Endodermal cell (in vitro differentiated cells): ENCODE measurements around the gene IL9. TPM values are rescaled to one million over a fixed set of nuclear protein-coding genes. Genes with fewer than 3 reads are reported as not detected.

Source experiments
- DNase-seq: peaks from one replicate; pipeline ENCODE4 v3.0.0-alpha.2; 2017
- H3K27ac ChIP-seq: 2 replicates; pipeline ENCODE4 v1.5.1; 2013; ENCODE audit warnings: mild to moderate bottlenecking, low read depth, low read length, moderate library complexity
- H3K27me3 ChIP-seq: 2 replicates; pipeline ENCODE4 v1.6.1; 2013; ENCODE audit warnings: mild to moderate bottlenecking, low read length, moderate library complexity; ENCODE audit not compliant: insufficient read depth, control insufficient read depth, poor library complexity, severe bottlenecking
- H3K36me3 ChIP-seq: 2 replicates; pipeline ENCODE4 v1.7.0; 2013; ENCODE audit warnings: mild to moderate bottlenecking, low read length, moderate library complexity; ENCODE audit not compliant: control insufficient read depth, insufficient read depth
- H3K4me1 ChIP-seq: one replicate; pipeline ENCODE4 v1.7.0; 2013; ENCODE audit warnings: low read length; ENCODE audit not compliant: control insufficient read depth, insufficient read depth
- H3K4me3 ChIP-seq: 2 replicates; pipeline ENCODE4 v1.5.1; 2013; ENCODE audit warnings: mild to moderate bottlenecking, low read length, moderate library complexity
- H3K9ac ChIP-seq: 2 replicates; pipeline ENCODE4 v1.6.1; 2013; ENCODE audit warnings: mild to moderate bottlenecking, low read length, moderate library complexity; ENCODE audit not compliant: poor library complexity, severe bottlenecking; ENCODE audit errors: extremely low read depth
- H3K9me3 ChIP-seq: 2 replicates; pipeline ENCODE4 v1.6.1; 2013; ENCODE audit warnings: mild to moderate bottlenecking, low read length, moderate library complexity; ENCODE audit not compliant: control insufficient read depth
- H3K27ac Mint-ChIP-seq: 2 replicates; pipeline ENCODE4 v1.8.0; 2020; ENCODE audit warnings: mixed read lengths
- H3K27me3 Mint-ChIP-seq: 2 replicates; pipeline ENCODE4 v1.8.0; 2021; ENCODE audit warnings: mild to moderate bottlenecking, mixed read lengths; ENCODE audit not compliant: insufficient read depth
- H3K36me3 Mint-ChIP-seq: 2 replicates; pipeline ENCODE4 v1.8.0; 2020; ENCODE audit warnings: low read depth, mixed read lengths
- H3K4me1 Mint-ChIP-seq: 2 replicates; pipeline ENCODE4 v1.8.0; 2020; ENCODE audit warnings: mixed read lengths
- H3K4me3 Mint-ChIP-seq: 2 replicates; pipeline ENCODE4 v1.8.0; 2020; ENCODE audit warnings: mild to moderate bottlenecking, moderate library complexity, mixed read lengths
- H3K9me3 Mint-ChIP-seq: 2 replicates; pipeline ENCODE4 v1.8.0; 2020; ENCODE audit warnings: mild to moderate bottlenecking, mixed read lengths
- CTCF ChIP-seq: fragments of 200-600 bp; sonication (generic); conservative IDR thresholded peaks from 2 replicates; pipeline ENCODE4 v1.5.0; 2021; ENCODE audit warnings: antibody characterized with exemption, mild to moderate bottlenecking
- WGBS, 2 experiments: methylation state at CpG; one replicate each; pipeline versions ENCODE4 v1.1.5 to v1.1.7; 2013; ENCODE audit warnings: missing lambda C conversion rate in 2 of 2, mixed read lengths in 1 of 2; ENCODE audit not compliant: insufficient coverage in 1 of 2, insufficient read length in 1 of 2; 5-methylcytosine and 5-hydroxymethylcytosine counted together
- total RNA-seq, 2 donors: library from RNA; stranded (reverse); fragmentation: NEBNext Ultra II Directional in 1 of 2; extraction: Animal tissue kit (Norgen Biotek cat#: 25700) in 1 of 2; gene quantifications; 2 replicates in 1 of 2; 3 replicates in 1 of 2; pipeline ENCODE4 v1.2.1, GENCODE V29; 2021

IL9 gene
- total RNA-seq, 2 donors from 2014 or later: not detected

- Histone ChIP-seq H3K4me1 (no peaks in the 10 kb centered on the region), H3K27me3 (peaks cover 87% of the 10 kb centered on the region), H3K9me3 (no peaks in the 10 kb centered on the region), H3K27ac (no peak overlapping the region), H3K4me3 (no peak overlapping the region), H3K9ac (no peak overlapping the region), H3K36me3 (no peaks in the 10 kb centered on the region)
- Mint-ChIP-seq H3K27ac (no peak overlapping the region), H3K27me3 (peaks cover 56% of the 10 kb centered on the region), H3K36me3 (no peaks in the 10 kb centered on the region), H3K4me3 (no peak overlapping the region), H3K9me3 (no peaks in the 10 kb centered on the region), H3K4me1 (no peaks in the 10 kb centered on the region)
- TF ChIP-seq CTCF: no peak
- WGBS, 2 experiments: 78% methylated on average over 1 of the region's 1 CpG; no CpG with 5 or more reads in 1 of the 2 experiments
- DNase-seq: no peak
These were observed 25.7 kb upstream of the IL9 start for GRCh38 chr5:135921388-135921787.

- H3K9me3 ChIP-seq: no peaks in the 10 kb centered on the region
- H3K4me1 ChIP-seq: no peaks in the 10 kb centered on the region
- H3K27me3 Mint-ChIP-seq: peaks cover 55% of the 10 kb centered on the region
- H3K36me3 ChIP-seq: no peaks in the 10 kb centered on the region
- H3K9ac ChIP-seq: no peak overlapping the region
- no peak for TF ChIP-seq CTCF
- no peak overlapping the region for H3K27ac ChIP-seq
- H3K27me3 ChIP-seq: peaks cover 87% of the 10 kb centered on the region
- no peak for DNase-seq
- no peaks in the 10 kb centered on the region for H3K36me3 Mint-ChIP-seq
- H3K9me3 Mint-ChIP-seq: no peaks in the 10 kb centered on the region
- no peak overlapping the region for H3K4me3 Mint-ChIP-seq
- H3K4me1 Mint-ChIP-seq: no peaks in the 10 kb centered on the region
- H3K4me3 ChIP-seq: no peak overlapping the region
- 83 to 100% methylated on average over 2 to 3 of the region's 3 CpGs for WGBS, 2 experiments
- no peak overlapping the region for H3K27ac Mint-ChIP-seq
These were observed 24.6 kb upstream of the IL9 start for GRCh38 chr5:135920199-135920598.

- H3K9me3 Mint-ChIP-seq: no peaks in the 10 kb centered on the region
- Histone ChIP-seq H3K27ac (no peak overlapping the region), H3K4me3 (no peak overlapping the region), H3K9me3 (no peaks in the 10 kb centered on the region), H3K4me1 (no peaks in the 10 kb centered on the region), H3K27me3 (peaks cover 86% of the 10 kb centered on the region), H3K9ac (no peak overlapping the region), H3K36me3 (no peaks in the 10 kb centered on the region)
- WGBS, 2 experiments: 85 to 90% methylated on average over 7 to 8 of the region's 8 CpGs
- H3K27me3 Mint-ChIP-seq: peaks cover 58% of the 10 kb centered on the region
- H3K36me3 Mint-ChIP-seq: no peaks in the 10 kb centered on the region
- H3K4me1 Mint-ChIP-seq: no peaks in the 10 kb centered on the region
- H3K4me3 Mint-ChIP-seq: no peak overlapping the region
- no peak for DNase-seq
- no peak overlapping the region for H3K27ac Mint-ChIP-seq
- no peak for TF ChIP-seq CTCF
These were observed 21.1 kb upstream of the IL9 start for GRCh38 chr5:135916638-135917263.
